ENCODE data around the gene DECR2. TPM values are rescaled to one million over a fixed set of nuclear protein-coding genes. Genes with fewer than 3 reads are reported as not detected.

Gene DECR2
- total RNA-seq, 1 experiment from 2014 or later: 27.5 TPM

GRCh38 chr16:356741-357140, 44.9 kb upstream of the DECR2 start:
- Histone ChIP-seq H3K4me3 (ENCODE audit: low read depth, low read length, poor library complexity, severe bottlenecking) (no peak overlapping the region), H3K4me1 (ENCODE audit: insufficient read depth, low read length, poor library complexity, severe bottlenecking) (no peaks in the 10 kb centered on the region), H3K36me3 (ENCODE audit: insufficient read depth, low read length, poor library complexity, severe bottlenecking) (no peaks in the 10 kb centered on the region), H3K27me3 (replicated peaks; ENCODE audit: insufficient read depth, low read depth, low read length, poor library complexity) (no peaks in the 10 kb centered on the region), H3K27ac (ENCODE audit: low read depth, low read length, poor library complexity, severe bottlenecking) (no peak overlapping the region), H3K9me3 (ENCODE audit: low read depth, low read length, poor library complexity, severe bottlenecking) (no peaks in the 10 kb centered on the region)
- ChIA-PET CTCF (no interaction called here), POLR2A (ENCODE audit: low non-redundant PET) (no interaction called here)
- TF ChIP-seq EZH2 (IDR thresholded peaks at IDR 0.05; ENCODE audit: borderline replicate concordance, low read depth, low read length, poor library complexity, severe bottlenecking) (no peak), CTCF (conservative IDR thresholded peaks at IDR 0.05; ENCODE audit: low read depth, low read length) (no peak)
- no TSS peak for BruUV-seq (replicated peaks)
- intact Hi-C loops (cut with micrococcal nuclease; ENCODE audit: unreplicated experiment): no loop called here
- DNase-seq (ENCODE audit: low spot score): no peak

- ChIA-PET POLR2A (ENCODE audit: low non-redundant PET) (no interaction called here), CTCF (no interaction called here)
- Histone ChIP-seq H3K4me1 (ENCODE audit: insufficient read depth, low read length, poor library complexity, severe bottlenecking) (no peaks in the 10 kb centered on the region), H3K27ac (ENCODE audit: low read depth, low read length, poor library complexity, severe bottlenecking) (no peak overlapping the region), H3K9me3 (ENCODE audit: low read depth, low read length, poor library complexity, severe bottlenecking) (no peaks in the 10 kb centered on the region), H3K36me3 (ENCODE audit: insufficient read depth, low read length, poor library complexity, severe bottlenecking) (no peaks in the 10 kb centered on the region), H3K4me3 (ENCODE audit: low read depth, low read length, poor library complexity, severe bottlenecking) (no peak overlapping the region), H3K27me3 (replicated peaks; ENCODE audit: insufficient read depth, low read depth, low read length, poor library complexity) (no peaks in the 10 kb centered on the region)
- no TSS peak for BruUV-seq (replicated peaks)
- no peak for DNase-seq (ENCODE audit: low spot score)
- TF ChIP-seq CTCF (conservative IDR thresholded peaks at IDR 0.05; ENCODE audit: low read depth, low read length): no peak
- no peak for TF ChIP-seq EZH2 (IDR thresholded peaks at IDR 0.05; ENCODE audit: borderline replicate concordance, low read depth, low read length, poor library complexity, severe bottlenecking)
- intact Hi-C loops (cut with micrococcal nuclease; ENCODE audit: unreplicated experiment): no loop called here
Observed at GRCh38 chr16:359067-359763, 42.5 kb upstream of the DECR2 start.

- CTCF ChIA-PET: no interaction called here
- intact Hi-C loops (cut with micrococcal nuclease; ENCODE audit: unreplicated experiment): loop anchor here (5.0 kb wide), 1 partner anchor 253 kb away; no protein-coding TSS in a partner anchor
- no peak for TF ChIP-seq EZH2 (IDR thresholded peaks at IDR 0.05; ENCODE audit: borderline replicate concordance, low read depth, low read length, poor library complexity, severe bottlenecking)
- TF ChIP-seq CTCF (conservative IDR thresholded peaks at IDR 0.05; ENCODE audit: low read depth, low read length): no peak
Observed at GRCh38 chr16:359871-360697, 41.6 kb upstream of the DECR2 start.

More at GRCh38 chr16:359871-360697, 41.6 kb upstream of the DECR2 start:
- no peak overlapping the region for H3K4me3 ChIP-seq (ENCODE audit: low read depth, low read length, poor library complexity, severe bottlenecking)
- no peaks in the 10 kb centered on the region for H3K9me3 ChIP-seq (ENCODE audit: low read depth, low read length, poor library complexity, severe bottlenecking)
- BruUV-seq (replicated peaks): no TSS peak
- H3K27me3 ChIP-seq (replicated peaks; ENCODE audit: insufficient read depth, low read depth, low read length, poor library complexity): no peaks in the 10 kb centered on the region
- no peaks in the 10 kb centered on the region for H3K36me3 ChIP-seq (ENCODE audit: insufficient read depth, low read length, poor library complexity, severe bottlenecking)
- POLR2A ChIA-PET (ENCODE audit: low non-redundant PET): no interaction called here
- no peak for DNase-seq (ENCODE audit: low spot score)
- H3K27ac ChIP-seq (ENCODE audit: low read depth, low read length, poor library complexity, severe bottlenecking): no peak overlapping the region
- no peaks in the 10 kb centered on the region for H3K4me1 ChIP-seq (ENCODE audit: insufficient read depth, low read length, poor library complexity, severe bottlenecking)
